ENCODE data around the gene RBM45. TPM values are rescaled to one million over a fixed set of nuclear protein-coding genes. Genes with fewer than 3 reads are reported as not detected.
"Not testable (repeated sequence)": the region's sequence is repeated elsewhere in the genome, so short reads cannot be mapped to it uniquely, and the experiment has no call there.

The RBM45 gene
- total and polyA plus RNA-seq, 8 donors, result 7.1 to 37.9 (median 15.8) TPM

DNA sequence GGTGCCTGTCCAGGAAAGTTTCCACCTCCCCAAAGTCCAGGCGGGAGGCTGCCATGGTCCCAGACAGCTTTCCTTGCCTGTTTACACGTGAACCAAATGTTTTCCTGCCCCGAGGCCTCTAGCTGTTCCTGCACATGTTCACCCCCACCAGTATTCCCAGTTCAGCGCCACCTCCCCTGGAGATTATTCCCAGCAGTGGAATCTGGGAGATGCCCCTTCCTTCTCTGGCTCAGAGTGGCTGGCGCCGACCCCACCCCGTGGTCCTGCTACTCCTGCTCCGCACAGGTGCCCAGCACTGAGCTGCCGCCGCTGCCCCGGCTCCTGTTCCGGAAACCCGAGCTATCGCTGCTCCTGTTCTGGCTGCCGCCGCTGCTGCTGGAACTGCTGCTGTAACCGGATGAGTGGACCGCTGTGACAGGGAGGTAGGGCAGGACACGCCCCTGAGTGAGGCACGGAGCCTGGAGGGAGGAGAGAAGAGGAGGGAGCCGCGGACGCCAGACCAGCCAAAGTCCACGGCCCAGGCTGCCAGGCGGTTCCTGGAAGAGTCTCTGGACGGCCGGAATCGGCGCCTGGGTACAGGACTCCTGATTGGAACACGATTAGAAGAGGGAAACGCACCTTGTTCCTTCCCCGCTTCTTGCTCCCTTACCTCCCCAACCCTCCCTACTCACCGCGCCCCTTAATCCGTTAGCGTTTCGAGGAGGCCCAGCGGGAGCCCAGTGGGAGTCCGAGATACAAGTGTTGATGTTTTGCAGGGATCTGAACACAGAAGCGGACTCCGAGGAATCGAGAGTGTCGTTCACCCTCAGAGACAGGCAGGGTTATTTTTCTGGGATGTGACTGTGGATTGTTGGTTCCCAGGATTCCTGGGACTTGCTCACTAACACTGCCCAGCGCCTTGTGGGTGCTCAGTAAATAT, 39.6 kb upstream of the RBM45 start, which contains the start of gene PDE11A:
TSS of gene PDE11A (minus strand) at position 395 of the 919 bp plus-strand sequence. CDS start at position 55, 340 bp downstream.
- TF ChIP-seq CTCF (IDR thresholded peaks at IDR 0.05), result no peak
- TF ChIP-seq POLR2AphosphoS5 (IDR thresholded peaks at IDR 0.05), result peak; percentile 23 to 91 (median 81)
- TF ChIP-seq POLR2A (IDR thresholded peaks at IDR 0.05), result peak in 1 of 4 donors; percentile 31
- intact Hi-C loops (cut with DNase I; ENCODE audit: low total_unique reads), result no loop called here
- Histone ChIP-seq H3K4me1 (peaks cover 5 to 34% (median 23%) of the 10 kb centered on the region in 4 donors), H3K27ac (peak within 1 kb of the TSS; percentile 51 to 80 (median 70)), H3K27me3 (peaks cover 0 to 22% (median 9%) of the 10 kb centered on the region in 3 donors), H3K4me3 (peak within 1 kb of the TSS; percentile 36 to 45 (median 41)), H3K9me3 (no peaks in the 10 kb centered on the region), H3K36me3 (no peaks in the 10 kb centered on the region)
- DNase-seq, result peak; percentile 92 to 93
- WGBS, 5 donors, result 1 to 3% (median 2%) methylated on average over 36 to 44 of the region's 44 CpGs

- Histone ChIP-seq H3K27me3 (peaks cover 0 to 22% (median 9%) of the 10 kb centered on the region in 3 donors), H3K4me1 (peaks cover 5 to 34% (median 23%) of the 10 kb centered on the region in 4 donors), H3K9me3 (peaks cover 0 to 5% (median 2%) of the 10 kb centered on the region in 4 donors), H3K27ac (no peak overlapping the region), H3K4me3 (no peak overlapping the region), H3K36me3 (no peaks in the 10 kb centered on the region)
- WGBS, 5 donors, result 74 to 81% (median 78%) methylated on average over 8 of the region's 8 CpGs
- no peak for DNase-seq
- intact Hi-C loops (cut with DNase I; ENCODE audit: low total_unique reads), result no loop called here
- TF ChIP-seq POLR2AphosphoS5 (IDR thresholded peaks at IDR 0.05), result no peak
- no peak for TF ChIP-seq EP300 (IDR thresholded peaks at IDR 0.05)
- TF ChIP-seq CTCF (IDR thresholded peaks at IDR 0.05), result no peak
- no peak for TF ChIP-seq POLR2A (IDR thresholded peaks at IDR 0.05)
Measured at GRCh38 chr2:178074123-178075005, 37.9 kb upstream of the RBM45 start.

GRCh38 chr2:178075006-178075326, 37.3 kb upstream of the RBM45 start:
- intact Hi-C loops (cut with DNase I; ENCODE audit: low total_unique reads), result no loop called here
- H3K27me3 ChIP-seq, result peaks cover 0 to 22% (median 9%) of the 10 kb centered on the region in 3 donors
- no peaks in the 10 kb centered on the region for H3K36me3 ChIP-seq
- no peak overlapping the region for H3K27ac ChIP-seq
- no peak overlapping the region for H3K4me3 ChIP-seq
- TF ChIP-seq POLR2A (IDR thresholded peaks at IDR 0.05) (no peak), EP300 (IDR thresholded peaks at IDR 0.05) (no peak), POLR2AphosphoS5 (IDR thresholded peaks at IDR 0.05) (no peak), CTCF (IDR thresholded peaks at IDR 0.05) (no peak)
- DNase-seq, result no peak
- peaks cover 0 to 9% (median 4%) of the 10 kb centered on the region in 4 donors for H3K9me3 ChIP-seq
- WGBS, 5 donors, result 79 to 96% (median 86%) methylated on average over 1 of the region's 1 CpG
- peaks cover 5 to 34% (median 23%) of the 10 kb centered on the region in 4 donors for H3K4me1 ChIP-seq

DNA sequence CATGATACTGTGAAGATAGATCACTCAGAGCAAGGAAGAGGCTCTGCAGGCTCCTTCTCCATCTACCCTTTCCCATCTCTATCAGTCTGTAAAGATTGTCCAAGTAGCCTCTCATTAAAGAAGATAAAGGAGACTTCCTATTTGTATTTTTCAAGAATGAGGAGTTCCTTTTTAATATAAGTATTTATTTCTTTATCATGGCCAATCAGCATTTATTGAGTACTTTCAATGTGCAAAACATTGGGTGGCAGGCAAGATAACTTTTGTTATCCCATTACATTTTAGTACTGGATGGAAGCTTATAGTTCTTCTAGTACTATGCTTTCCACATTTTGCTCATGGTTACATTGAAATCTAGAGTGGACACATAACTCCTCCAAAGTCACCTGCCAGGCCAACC, 36.1 kb upstream of the RBM45 start:
- Histone ChIP-seq H3K9me3 (peaks cover 0 to 9% (median 4%) of the 10 kb centered on the region in 4 donors), H3K27ac (no peak overlapping the region), H3K4me3 (no peak overlapping the region), H3K27me3 (peaks cover 0 to 22% (median 9%) of the 10 kb centered on the region in 3 donors), H3K4me1 (peaks cover 5 to 34% (median 19%) of the 10 kb centered on the region in 4 donors), H3K36me3 (no peaks in the 10 kb centered on the region)
- no peak for TF ChIP-seq EP300 (IDR thresholded peaks at IDR 0.05)
- no peak for TF ChIP-seq CTCF (IDR thresholded peaks at IDR 0.05)
- no peak for TF ChIP-seq POLR2AphosphoS5 (IDR thresholded peaks at IDR 0.05)
- TF ChIP-seq POLR2A (IDR thresholded peaks at IDR 0.05), result no peak
- no peak for DNase-seq
- intact Hi-C loops (cut with DNase I; ENCODE audit: low total_unique reads), result no loop called here

DNA sequence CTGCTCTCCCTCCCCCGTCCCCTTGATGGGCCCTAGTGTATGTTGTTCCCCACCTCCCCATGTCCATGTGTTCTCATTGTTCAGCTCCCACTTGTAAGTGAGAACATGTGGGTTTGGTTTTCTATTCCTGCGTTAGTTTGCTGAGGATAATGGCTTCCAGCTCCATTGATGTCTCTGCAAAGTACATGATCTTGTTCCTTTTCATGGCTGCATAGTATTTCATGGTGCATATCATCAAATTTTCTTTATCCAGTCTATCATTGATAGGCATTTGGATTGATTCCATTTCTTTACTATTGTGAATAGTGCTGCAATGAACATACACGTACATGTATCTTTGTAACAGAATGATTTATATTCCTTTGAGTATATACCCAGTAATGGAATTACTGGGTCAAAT, 33.0 kb upstream of the RBM45 start:
- H3K36me3 ChIP-seq; H3K4me1 ChIP-seq; H3K9me3 ChIP-seq; H3K27ac ChIP-seq; intact Hi-C loops (cut with DNase I; ENCODE audit: low total_unique reads); H3K27me3 ChIP-seq; H3K4me3 ChIP-seq; DNase-seq: not testable (repeated sequence)
- WGBS, 5 donors, result 74 to 95% (median 90%) methylated on average over 3 of the region's 3 CpGs
